NK-92 (cell line): ENCODE data around the gene EEPD1.

Experiments
- DNase-seq: peaks from one replicate; lab custom pipeline; 2025; ENCODE audit not compliant: unreplicated experiment; lab: John Stamatoyannopoulos, UW

The EEPD1 gene

DNA sequence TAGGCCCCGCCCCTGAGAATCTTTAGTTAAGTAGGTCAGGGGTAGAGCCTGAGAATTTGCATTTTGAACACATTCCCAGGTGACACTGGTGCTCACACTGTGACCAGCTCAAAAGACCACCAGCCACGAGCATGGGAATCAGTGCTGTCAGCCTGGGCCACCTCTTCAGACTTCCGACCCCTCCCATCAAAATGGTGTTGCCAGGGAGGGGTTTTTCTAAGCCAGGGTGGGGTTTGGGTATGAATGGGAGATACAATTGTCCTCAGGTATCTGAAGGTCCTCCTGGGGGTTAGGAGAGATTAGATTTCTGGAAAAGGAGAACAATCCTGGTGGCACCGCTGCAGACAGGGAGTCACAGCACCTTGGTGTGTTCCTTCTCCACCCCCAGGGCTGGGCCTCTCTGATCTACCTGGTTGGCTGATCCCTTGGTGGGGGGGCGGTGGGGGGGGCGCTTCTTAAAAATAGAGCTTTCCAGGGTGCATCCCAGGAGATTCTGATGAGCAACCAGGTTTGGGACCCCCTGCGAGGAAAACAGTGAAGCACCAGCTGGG is 125.1 kb downstream of the EEPD1 start:
- no peak for DNase-seq

DNA sequence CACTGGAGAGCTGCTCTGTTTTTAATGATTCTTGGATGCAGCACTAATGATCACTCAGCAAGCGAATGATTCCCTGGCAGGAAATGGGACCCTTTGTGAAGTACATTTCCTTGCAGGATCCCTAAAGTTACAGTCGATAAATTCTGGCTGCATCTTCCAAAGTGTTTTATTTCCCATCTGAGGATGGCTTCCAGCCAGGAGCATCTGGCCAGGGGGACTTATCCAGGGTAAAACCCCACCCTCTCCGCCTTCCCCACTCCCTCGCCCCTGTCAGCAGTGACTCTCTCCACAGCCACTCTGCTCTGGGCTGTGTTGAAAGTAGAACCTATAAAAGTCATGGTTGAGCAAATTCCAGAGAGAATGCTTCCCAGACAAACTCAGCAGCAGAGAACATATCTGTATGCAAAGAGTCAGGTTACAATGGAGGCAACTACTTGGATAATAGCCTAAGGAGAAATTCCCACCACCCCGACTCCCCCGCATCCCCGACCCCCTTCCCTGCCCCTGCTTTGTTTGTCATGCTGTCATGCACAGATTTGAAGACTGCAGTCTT is 125.6 kb downstream of the EEPD1 start:
- no peak for DNase-seq

DNA sequence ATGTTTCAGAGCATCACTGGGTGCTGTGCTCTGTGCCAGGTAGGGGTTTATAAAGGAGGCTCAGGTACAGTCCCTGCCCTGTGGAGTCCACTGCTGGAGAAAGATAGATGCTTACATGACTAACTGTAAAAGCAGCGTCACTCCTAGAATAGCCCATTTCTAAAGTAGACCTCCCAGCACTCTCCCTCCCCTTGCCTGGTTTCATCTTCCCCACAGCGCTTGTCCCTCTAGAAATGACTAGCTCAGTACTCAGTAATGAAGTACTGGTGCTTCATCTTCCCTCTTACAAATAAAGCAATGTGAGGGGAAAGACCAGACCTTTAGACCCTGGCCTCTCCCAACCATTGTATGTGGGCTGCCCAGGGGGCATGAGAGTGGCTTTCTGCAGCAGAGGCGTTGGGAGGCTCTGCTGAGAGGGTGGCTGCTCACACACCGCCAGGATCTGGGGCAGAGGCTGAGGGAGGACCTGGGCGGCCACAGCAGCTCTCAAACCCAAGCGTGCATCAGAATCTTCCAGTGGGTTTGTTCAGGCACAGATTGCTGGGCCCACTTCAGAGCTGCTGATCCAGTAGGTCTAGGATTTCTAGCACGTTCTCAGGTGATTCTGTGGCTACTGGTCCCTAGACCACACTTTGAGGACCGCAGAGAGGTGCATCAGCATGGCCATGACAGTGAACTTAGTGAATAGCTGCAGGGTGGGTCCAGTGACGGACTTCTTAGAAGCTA is 126.3 kb downstream of the EEPD1 start:
- DNase-seq = no peak

DNA sequence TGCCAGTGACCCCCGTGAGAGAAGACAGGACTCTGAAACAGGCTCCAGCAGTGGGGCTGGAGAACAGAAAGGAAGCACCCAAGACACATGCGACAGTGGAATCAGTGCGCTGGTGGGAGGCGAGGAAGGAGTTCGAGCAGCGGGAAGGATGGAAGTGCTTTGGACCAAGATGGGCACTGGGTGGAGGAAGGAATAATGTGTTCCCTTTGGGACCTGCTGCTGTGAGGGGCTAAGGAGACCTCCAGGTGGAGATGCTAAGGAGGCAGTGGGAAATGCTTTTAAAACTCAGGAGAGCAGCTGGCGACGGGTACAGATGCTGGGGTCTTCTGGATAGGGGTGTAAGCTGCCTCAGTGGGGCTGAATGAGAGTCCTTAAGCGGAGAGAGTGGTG is 126.9 kb downstream of the EEPD1 start:
- DNase-seq = no peak

DNA sequence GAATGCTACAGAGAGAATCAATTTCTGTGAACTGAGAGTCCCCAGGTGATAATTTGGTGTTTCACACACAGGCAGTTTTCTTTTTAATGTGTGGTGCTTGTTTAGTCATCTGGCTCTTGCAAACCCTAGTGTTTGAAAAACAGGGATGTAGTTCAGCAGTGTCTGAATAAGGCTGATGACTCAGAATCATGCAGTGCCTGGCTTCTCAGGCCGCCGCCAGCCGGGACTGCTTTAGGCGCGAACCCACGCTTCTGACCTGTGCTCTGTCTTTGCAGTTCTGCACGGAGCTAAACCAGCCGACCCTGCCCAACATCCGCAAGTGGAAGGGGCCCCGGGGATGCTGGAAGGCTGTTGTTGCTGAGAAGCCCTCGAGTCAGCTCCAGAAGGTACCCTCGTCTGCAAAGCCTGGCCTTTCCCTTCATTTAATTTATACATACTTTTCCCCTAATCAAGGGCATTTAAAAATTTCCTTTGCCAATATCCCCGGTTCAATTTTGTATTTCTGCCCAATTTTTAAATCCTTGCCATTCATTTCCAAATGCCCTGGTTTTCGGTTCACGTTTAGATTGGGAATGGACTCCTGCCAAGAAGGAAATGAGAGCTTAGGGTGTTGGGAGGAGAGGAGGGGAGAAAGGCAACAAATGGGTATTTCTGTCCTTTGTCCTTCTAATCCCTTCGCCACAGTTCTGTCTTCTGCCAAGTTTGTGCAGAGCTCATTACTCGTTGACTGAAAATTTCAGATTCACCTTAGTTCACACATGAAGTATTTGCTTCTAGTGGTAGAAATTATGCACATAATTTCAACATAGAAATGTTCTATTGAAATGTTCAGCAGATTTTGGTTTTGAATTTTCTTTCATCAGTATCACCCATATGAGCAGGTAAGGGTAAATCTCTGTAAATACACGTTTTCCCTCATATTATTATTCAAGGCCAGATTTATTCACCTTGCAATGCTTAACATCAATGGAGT is 128.1 kb downstream of the EEPD1 start:
- DNase-seq = no peak

DNA sequence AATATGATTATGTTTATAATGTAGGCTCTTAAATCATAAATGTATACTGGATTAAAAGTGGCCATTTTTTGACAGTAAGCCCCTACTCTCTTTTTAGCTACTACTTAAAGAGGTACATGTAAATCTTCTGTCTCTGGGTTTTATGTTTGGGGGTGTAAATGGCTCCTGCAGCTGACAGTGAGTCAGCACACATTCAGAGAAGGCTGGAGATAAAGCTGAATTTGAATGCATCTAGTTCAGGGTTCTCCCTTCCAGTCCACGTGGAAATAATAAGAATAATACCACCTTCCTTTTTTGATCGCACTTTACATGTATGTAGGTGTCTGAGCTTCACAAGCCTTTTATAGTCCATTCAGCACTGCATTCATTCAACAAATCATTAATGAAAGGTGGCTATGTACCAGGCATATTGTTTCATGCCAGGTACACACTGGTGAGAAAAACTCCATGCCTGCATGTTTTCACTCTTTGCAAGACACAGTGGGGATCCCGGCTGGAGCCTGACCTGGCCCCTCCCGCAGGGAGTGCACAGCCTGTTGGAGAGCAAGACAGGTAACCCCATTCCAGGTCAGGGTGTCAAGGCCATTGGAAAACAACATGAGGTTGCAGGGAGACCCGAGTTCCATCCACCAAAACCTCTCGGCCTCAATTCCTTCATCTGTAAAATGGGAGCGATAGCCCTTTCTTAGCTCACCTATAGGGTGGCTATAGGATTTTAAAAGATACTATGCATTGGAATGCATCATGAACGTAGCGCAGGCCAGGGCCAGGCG is 129.1 kb downstream of the EEPD1 start:
- DNase-seq = no peak

GRCh38 chr7:36283181-36283580 is 130.1 kb downstream of the EEPD1 start:
- no peak for DNase-seq

- no peak for DNase-seq
Observed at GRCh38 chr7:36283711-36284130, 130.7 kb downstream of the EEPD1 start.

- DNase-seq = no peak
Observed at GRCh38 chr7:36284456-36285090, 131.5 kb downstream of the EEPD1 start.

DNA sequence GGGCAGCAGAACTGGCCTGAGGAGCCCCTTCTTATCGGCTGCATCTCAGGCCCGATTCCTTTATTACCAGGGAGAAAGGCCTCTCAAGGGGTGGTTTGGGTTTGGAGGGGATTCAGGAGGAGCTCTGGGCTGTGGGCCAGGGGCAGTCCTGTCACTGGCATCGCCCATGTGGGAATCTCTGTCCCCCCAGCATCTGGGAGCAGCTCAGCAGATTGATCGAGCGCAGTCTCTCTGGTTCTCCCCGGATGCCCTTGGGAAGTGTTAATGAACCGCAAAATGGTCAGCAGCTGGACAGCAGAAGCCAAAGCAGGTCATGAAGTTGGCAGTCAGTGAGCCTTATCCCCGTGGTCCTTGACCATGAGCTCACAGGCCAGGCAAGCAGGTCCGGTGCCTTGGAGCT is 132.2 kb downstream of the EEPD1 start:
- DNase-seq = no peak

GRCh38 chr7:36286226-36286625 is 133.2 kb downstream of the EEPD1 start:
- DNase-seq = no peak

DNA sequence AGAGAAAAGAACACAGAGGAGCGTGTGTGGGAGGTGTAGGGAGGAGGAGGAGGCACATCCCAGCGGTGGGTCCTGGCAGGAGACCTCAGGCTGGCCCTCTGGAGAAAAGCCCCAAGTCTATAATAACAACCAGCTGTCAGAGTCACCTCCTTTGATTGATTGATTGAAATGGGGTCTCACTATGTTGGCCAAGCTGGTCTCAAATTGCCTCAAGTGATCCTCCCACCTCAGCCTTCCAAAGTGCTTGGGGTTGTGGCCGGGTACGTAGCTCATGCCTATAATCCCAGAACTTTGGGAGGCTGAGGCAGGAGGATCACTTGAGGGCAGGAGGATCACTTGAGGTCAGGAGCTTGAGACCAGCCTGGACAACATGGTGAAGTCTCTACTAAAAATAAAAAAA is 133.6 kb downstream of the EEPD1 start:
- DNase-seq = no peak

DNA sequence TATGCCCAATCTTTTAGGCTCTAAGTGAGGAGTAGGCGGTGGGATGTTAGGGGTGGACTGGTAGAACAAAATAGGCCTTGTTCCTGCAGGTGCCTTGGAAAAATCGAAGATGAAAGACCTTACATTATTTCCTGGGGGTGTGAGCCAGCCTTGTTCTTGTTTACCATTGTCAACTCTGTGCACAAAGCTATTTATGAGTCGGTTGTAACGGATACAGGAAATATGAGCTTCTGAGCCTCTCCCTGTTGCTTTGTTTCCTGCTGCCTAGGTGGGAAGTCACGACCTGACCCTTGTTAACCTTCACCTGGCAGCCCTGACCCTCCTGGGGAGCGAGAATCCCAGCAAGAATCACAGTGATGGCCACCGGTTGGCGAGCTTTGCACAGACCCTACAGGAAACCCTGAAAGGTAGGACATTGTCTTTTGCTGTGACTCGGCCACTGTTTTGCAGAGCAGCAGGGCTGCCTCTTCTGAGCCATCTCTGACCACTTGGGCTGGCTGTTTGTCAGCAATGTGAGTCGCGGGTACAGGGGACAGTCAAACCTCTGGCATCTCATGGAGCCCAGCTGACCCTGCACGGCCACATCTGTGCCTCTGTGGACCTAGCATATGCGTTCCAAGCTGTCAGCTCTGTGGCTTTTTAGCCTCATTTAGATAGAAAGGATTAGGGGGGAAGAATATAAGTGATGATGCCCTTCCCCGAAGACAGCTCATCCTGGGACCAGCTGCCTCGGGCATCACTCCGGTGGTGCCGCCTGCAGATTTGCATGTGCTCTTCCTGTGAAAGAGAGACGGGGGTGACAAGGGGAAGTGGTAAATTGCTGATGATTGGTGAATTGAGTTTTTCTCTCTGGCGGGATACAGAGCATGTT is 134.6 kb downstream of the EEPD1 start:
- DNase-seq = no peak

GRCh38 chr7:36288501-36288900 is 135.4 kb downstream of the EEPD1 start:
- no peak for DNase-seq

DNA sequence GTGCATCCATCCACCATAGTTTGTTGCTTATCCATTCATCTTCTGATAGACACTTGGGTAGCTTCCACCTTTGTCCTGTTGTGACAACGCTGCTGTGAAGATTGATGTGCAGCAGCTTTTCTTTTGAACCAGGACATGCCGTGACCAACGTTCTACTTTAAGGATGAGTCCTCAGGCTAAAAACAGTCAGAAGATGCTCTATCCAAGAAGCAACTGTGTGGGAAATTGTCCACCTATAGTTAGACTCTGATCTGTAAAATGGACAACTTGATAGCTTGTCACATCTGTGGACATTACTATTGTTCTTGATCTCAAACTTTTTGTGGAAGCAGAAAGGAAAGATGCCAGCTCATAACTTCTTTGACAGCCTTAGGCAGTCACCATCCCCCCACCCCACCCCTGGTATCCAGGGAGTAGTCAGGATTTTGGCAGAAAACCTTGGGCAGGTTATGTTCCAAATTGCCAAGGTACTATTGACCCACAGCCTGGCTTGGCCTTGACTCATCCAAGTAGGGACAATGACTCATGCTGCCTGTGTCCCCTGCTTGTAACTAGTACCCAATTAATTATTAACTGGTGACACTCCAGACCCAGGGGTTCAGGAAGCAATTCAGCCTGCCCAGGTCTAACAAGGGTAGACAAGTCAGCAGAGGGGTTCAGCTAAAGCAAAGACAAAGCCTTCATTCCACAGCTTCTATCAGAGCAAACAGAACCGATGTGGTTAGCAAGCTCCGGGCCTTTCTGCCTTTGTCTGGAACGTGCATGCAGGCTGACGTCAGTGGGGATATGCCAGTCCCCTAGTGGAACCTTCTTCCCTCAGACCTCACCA is 137.0 kb downstream of the EEPD1 start:
- DNase-seq = no peak

GRCh38 chr7:36291387-36292316 is 138.6 kb downstream of the EEPD1 start:
- DNase-seq = no peak

- no peak for DNase-seq
Observed at GRCh38 chr7:36295090-36295489, 142.0 kb downstream of the EEPD1 start.
